ENCODE data around the gene SESTD1.

The SESTD1 gene

DNA sequence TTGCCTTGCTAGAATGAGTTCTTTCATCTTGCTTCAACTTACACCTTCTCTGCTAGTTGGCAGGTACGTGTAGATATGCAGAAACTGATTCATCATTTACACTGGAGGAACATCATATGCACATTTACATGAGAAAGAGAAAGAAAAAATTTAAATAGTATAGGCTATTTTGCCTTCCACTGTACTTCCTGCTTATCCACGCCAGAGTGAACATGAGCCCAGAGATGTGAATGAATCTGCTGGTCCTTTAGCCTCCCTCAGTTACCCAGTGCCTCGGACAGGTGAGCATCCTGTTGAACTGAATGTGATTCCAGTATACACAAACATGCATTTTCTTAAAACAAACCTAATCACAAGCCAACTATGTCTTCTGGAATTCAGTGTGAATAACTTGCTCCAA is 83.6 kb downstream of the SESTD1 start:
- no peak for DNase-seq

DNA sequence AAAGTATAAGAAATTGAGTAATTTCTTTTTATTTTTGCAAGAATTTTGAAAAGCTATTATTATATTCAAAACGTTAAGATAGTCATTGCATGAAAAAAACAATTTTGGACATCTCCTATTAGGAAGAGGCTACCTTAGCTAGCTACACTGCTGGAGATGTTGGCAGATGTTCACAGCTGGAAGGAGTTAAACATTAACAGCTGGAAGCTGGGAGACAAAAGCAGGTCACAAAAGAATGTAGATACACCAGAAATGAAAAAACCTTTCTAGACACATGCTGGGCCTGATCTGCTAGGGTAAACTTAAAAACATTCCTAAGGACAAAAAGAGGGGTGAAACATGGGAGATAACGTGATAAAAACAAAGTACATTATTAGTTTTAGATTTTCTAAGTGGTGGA is 84.4 kb downstream of the SESTD1 start:
- DNase-seq: no peak

DNA sequence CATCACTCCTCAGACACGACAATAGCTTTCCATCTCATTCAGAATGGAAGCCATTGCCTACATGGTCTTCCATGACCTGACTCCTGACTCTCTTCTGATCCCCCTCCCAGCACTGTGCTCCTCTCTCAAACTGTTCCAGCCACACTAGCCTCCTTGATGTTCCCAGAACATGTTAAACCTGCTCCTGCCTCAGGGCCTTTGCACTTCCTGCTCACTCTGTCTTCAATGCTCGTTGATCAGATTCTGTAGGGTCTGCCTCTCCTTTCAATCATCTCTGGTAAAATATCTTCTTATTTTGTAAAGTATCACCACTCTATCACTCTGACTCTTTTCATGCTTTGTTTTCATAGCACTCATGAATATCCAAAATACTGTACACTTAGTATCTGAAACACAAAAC is 84.9 kb downstream of the SESTD1 start:
- no peak for DNase-seq

DNA sequence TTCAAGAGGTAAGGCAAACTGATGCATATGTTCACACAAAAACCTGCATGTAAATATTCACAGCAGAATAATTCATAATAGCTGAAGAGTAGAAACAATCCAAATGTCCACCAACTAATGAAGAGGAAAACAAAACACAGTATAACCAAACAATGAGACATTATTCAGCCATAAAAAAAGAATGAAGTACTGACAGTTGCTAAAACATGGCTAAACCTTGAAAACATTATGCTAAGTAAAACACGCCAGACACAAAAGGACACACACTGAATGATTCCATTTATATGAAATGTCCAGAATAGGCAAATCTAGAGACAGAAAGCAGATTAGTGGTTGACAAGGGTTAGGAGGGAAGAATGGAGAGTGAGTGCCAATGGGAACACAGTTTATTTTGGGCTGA is 86.9 kb downstream of the SESTD1 start:
- no peak for DNase-seq

DNA sequence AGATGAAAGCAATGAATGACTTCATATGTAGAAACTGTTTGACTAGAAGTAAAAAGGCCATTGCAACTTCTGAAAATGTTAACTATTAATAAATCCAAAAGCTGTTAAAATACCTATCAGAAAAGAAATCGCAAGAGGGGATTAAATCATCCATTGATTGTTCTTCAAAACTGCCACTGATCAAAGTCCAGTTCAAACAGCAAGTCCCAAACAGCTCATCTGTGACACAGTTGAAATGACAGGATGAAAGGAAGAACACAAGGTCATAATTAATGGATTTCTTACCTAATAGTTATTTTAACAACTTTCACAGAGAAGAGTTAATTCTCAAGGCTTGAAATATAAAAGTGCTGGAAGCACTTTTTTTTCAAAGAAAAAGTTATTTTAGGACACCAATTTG is 90.4 kb downstream of the SESTD1 start:
- no peak for DNase-seq

DNA sequence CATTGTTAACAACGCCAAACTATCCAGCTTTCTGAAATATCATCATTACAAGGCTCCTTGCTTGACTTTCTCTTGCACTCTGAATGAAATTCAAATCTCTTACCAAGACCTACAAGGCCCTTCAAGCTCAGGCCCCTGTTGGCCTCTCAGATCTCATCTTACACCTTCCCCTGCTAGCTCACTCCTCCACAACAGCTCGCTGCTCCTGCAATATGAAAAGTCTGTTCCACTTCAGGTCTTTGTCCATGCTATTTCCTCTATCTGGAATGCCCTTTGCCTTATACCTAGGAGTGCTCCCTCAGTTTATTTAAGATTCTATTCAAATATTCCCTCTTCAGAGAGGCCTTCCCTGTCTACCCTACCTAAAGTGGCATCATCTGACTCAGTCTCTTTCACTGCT is 91.7 kb downstream of the SESTD1 start:
- DNase-seq: no peak

DNA sequence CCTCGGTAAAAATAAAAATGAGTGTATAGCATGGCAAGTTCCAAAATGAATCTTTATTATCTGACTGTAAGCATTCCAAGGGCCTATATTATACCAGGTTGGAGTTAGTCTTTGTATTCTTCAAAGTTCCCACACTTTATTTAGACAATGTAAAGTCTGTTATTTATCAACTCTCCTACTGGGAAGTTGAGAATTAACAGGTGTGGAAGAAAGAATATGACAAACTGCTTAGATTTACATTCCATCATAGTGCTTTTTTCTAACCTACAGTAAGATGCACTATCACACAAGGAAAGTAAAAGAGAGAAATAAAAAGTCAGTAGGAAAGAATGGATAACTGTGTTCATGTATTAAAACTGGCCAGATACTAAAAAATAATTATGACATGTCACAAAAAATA is 93.3 kb downstream of the SESTD1 start:
- DNase-seq: no peak

DNA sequence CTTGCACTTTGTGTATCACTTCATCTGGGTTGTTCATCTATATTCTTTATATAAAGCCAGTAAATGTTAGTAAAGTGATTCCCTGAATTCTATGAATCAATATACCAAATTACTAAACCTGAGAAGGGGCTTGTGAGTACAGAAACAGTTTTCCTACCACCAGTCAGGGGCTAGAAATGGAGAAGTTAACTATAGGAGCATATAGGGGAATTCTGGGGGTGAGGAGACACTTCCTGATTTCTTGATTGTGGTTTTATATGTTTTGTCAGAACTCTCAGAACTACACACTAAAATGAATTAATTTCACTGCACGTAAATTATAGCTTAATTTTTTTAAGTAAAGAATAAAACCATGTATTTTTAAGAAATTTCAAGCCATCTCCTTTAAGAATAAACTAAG is 93.7 kb downstream of the SESTD1 start:
- no peak for DNase-seq

DNA sequence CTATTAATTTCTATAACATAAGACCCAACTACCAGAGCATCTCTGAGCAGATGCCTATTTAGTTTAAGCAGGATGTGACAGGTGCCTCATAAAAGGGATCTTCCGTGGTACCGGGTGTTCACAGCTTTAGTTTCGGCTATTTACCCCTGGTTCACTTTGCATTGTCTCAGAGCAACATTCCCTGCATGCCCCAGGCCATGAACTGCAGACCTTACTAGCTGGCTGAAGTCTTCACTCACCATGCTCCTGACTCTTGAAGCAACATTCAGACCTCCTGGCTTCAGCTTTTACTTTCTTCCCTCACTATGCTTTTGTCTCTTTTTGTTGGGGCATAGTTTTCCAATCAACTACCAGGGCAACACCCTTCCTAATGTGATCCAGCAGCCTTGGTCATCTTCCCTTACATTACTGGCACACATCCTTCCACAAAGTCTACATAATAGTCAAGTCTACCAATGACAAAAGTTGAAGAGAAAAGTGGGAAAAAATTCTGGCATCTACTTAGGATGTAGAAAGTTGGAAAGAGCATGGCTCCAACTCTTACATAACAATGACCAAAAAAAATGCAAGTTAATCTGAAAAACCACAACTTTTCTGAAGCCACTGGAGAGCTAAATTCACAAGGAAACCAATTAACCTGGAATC is 99.2 kb downstream of the SESTD1 start:
- no peak for DNase-seq

DNA sequence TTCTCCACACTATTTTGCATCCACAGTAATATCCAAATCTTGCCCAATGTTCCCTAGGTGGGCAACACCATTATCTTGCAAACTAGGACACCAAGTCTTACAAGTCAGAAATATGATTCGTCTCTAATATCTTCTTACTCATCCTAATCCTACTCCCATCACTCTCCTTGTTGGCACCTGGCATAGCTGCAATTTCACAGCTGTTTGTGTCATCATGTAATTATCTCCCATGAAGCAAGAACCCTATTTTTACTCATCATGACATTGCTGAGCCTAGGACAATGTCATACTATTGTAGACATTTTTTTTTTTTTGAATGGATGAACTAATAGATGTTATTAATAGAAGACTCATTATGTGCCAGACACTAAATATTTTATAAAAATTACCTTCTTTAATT is 123.4 kb downstream of the SESTD1 start:
- DNase-seq: no peak

DNA sequence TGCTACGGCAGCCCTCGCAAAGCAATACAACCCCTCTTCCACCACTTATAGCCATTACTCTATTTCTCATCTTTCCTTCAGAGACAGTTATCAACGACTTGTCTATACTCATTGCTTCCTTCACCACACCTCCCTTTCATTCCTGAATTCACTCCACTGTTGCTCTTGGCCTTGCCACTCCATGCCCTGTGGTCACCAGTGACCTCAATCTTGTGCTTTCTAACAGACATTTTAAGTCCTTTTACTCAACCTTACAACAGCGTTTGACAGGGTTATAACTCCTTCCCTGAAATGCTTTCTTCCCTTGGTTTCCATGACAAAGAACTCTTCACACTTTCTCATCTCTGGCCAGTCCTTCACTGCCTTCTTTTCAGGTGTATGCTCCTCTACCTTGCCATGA is 124.1 kb downstream of the SESTD1 start:
- DNase-seq: no peak

DNA sequence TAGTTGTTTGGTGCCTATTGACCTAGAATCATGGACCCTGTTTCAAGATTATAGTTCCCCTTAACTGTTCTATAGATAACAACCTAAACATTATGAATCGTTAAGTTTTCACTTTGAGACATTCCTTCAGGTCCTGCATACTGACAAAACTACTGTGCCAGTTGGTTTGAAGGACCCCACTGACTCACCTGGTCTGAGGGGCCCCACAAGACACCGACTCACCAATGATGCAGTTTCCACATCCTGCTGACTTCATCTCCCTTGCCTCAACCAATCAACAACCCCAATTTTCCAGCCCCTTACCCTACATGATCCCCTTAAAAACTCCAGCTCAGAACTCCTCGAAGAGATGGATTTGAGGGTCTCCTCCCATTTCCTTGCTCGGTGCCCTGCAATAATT is 125.1 kb downstream of the SESTD1 start:
- DNase-seq: no peak

DNA sequence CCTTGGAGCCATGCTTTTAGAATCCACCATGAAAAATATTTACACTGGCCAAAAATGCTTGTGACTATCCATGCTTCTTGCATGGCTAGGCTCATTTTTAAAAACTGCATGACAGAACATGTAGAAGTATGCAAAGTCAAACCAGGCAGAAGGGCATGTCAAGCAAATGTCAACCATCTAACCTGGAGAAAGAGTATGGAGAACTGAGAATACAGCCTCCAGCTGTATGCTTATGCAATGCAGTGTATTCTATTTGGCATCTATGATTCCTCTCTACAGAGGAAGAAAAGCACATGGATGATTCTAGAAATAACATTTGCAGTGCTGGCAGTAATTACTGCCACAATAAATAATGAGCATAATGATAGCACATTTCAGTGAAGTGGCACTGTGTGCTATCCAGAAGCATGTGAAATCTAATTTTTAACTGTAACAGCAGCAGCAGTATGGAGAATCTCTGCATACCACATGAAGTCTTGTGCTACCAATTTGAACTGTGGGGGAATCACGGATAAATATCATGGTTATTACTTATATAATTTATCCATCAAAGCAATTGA is 127.4 kb downstream of the SESTD1 start:
- no peak for DNase-seq

DNA sequence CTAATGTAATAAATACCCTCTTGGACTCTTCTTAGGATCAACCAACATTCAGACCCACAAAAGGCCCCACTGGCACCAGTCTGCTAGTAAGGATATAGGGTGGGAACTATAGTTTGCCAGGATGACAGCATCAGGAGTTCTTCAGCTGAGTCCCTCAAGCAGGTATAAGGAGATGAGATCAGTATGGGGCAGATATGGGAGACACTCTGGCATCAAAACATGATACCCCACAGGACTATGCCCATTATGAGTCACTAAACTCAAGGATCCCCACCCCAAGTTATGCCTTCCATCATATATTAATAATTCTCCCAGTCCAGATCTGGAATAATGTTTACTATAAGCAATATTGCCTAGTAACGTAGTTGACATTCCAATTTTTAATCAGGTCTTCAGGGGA is 131.6 kb downstream of the SESTD1 start:
- DNase-seq: no peak

DNA sequence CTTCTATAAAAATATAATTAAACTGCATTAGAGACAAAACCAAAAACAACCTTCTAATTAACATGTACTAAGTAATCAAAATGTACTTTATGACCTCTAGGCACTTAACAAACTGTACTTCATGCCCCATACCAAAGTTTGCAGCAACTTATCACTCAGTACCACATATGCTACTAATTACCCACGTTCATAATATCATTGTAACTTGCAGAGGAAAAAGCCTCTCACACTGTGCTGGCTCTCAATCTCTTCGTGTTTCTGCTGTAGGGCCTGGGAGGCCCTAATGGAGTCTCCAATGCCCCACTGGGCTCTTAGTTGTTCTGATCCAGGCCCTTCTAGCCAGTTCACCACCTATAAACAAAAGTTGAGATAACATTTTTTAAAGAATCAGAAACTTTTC is 132.6 kb downstream of the SESTD1 start:
- DNase-seq: no peak

DNA sequence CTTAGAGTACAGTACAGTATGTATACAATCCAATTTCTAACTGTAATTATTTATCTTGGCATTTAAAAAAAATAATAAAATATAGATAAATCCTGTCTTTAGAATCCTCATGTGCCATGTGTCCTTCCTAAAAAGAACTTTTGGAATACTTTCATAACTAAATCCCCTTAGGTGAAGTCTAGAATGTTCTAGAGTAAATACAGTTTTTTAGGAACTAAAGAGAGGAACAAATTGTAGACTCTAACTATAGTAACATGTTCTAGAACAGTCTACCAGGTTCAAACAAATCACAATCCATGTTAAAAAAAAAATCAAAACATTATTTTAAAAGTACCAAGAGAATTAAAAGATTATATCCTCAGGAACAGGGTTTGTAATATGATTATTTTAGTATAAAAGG is 134.1 kb downstream of the SESTD1 start:
- no peak for DNase-seq

DNA sequence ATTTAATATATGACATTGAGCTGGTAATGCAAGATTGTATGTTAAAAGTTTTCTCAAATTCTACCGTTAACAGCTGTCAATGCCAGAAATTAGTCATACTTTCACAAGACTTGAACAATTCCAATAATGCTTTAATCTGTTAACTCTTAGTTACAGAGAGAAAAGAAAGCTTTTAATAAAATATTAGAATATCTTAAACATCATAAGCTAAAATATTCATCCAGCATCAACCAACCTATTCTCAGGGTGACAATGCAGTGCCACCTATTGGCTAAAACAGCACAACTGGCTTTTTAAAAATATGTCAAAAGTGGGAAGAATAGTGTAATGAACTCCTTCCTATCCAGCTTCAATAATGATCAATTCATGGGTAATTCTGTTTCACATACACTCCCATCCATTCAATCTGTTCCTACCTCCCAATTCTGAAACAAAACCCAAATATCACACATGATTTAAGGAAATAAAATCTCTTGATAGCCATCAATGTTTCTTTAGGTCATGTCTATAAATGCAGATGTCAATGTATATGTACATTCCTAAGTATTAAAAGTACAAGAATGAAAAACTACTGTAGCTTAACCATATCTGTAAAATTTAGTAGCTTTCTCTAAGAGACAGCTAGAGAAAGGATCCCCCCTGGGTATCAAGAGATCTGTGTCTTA is 134.9 kb downstream of the SESTD1 start:
- DNase-seq: no peak

DNA sequence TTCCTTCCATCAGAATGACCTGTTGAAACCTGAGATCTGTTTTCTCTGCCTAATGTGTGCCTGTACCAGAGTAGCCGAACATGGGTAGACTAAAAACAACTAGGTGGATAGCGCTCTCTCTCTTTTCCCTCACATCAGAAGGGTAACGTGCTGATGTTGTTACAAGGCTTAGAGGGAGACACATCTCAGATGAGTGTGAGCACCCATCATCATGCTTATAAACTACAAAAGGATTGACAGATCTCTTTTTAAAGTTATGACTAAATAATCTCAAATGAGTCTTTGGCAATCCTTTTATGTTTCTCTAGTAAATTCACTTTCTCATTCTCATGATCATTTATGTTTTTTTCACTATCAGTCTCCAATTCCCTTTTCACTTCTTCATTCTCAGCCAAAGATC is 139.2 kb downstream of the SESTD1 start:
- no peak for DNase-seq

DNA sequence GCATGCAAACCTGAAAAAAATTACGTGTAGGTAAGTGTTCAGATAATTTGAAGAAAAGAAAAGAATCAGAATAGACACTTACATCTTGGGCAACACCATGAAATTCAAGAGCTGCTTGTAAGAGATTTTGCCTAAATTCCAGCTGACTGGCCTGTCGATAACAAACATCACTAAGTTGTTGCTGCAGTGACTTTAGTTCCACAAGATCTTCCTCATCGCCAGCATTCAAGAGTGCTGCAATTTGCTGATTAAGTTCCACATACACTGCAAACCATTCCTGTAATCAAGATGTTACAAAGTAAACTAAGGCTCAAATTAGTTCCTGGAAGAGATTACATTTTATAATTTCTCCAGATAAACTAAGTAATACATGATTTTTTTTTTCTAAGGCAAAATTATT is 140.3 kb downstream of the SESTD1 start:
- no peak for DNase-seq

DNA sequence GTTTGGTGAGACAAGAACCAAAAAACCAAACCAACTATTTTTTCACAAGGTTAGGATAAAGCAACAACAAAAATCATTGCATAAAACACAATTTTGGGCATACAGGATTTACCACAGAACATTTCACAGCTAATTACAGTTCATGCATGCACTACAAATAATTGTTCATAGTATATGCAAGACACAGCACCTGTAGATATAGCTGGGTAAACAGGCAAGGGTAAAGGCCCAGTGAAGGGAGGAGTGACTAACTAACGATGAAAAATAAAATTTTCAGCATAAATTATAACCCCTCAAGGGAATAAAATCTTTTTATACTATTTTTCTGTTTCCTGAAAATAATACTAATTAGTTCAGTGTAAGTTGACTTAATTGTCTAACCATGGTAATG is 141.4 kb downstream of the SESTD1 start:
- DNase-seq: no peak

DNA sequence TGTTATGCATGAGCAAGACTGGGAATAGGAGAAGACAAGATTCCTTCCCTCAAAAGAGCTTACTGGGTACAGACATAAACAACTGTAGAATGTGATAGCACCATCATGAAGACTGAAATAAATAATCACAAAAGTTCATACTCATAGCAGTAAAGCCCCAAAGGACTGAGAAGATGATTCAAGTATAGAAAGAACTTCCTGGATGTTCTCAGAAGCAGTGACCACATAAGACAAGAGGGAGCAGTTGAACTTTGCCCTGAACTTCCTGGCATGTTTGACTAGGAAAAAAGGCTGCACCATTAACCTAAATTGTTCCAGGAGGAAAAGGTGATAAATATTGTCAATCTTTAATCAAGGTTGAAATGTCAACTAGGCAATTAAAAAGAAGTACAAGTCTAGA is 156.9 kb downstream of the SESTD1 start:
- DNase-seq: no peak

DNA sequence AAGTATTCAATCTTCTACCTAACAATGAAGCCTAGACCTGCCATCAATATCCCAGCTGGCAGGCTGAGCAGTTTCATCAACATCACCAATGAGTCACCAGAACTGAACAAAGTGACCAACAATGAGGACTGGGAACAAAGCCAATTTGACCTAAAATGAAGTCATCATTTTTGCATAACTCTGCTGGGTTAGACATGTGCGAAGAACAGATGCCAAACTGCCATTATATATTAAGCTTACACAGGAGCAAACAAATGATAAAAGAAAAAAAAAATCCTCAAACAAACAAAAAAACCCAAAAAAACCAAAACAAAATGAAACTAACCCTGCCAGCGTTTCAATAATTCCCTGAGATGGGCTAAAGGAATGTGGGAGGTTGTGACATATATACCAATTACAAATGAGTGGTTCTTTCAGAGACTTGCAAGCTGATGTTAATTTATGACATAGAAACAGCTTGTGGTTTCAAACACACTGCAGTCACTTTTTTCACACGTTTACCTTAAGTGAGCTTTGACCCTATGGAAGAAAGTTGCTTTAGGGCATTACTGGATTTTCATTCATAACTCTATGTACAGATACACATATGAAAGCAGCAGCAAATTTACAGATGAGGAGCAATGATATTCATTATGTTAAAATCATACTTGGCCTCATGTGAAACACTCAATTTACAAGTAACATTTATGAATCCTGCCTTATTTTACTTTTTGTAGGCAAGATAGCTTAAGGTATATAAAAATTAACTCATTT is 157.8 kb downstream of the SESTD1 start:
- DNase-seq: no peak

DNA sequence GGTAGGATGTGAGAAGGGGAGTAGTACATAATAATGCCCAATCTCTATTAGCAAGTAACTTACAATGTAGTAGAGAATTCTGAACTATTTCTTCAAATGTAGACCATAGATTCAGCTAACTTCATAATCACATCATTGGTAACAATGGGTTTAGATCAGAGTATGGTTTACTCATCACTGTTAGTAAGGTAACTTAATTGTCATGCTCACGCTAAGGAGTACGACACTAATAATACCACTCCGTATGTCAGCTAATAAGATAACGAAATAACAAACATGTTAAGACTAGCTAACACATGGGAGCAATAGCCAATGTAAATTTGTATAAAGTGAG is 158.3 kb downstream of the SESTD1 start:
- DNase-seq: no peak

DNA sequence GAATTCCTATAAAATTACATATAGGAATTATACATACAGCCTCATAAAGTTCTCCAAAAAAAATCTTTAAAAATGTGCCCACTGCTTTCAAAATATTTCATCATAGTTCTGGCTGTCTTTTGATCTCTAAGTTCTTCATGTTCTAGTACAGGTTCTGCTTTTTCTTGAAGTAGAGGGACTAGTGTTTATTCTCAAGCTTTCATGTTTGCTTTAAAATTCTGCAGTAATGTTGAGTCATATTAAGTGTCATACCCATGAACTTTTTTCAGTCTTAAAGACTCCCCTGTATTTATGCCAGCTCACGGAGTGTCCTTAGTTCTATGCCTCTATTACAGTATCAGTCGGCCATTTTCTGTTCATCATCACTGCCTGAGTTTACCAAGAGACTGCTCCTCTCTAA is 159.9 kb downstream of the SESTD1 start:
- DNase-seq: no peak

Measured in activated CD8-positive, alpha-beta memory T cell treated with anti-CD3 and anti-CD28 coated beads, Interleukin-2, amount 50 U/mL, for 4 hours (primary cell).